GM21786 (cell line): ENCODE results near the gene PYGB.
"Not testable (repeated sequence)": the region's sequence is repeated elsewhere in the genome, so short reads cannot be mapped to it uniquely, and the experiment has no call there.

Source experiments
- ATAC-seq: cut with Tn5 transposase; IDR thresholded peaks from one replicate; pipeline ENCODE4 v1.9.1; 2021; ENCODE audit not compliant: unreplicated experiment

The PYGB gene

DNA sequence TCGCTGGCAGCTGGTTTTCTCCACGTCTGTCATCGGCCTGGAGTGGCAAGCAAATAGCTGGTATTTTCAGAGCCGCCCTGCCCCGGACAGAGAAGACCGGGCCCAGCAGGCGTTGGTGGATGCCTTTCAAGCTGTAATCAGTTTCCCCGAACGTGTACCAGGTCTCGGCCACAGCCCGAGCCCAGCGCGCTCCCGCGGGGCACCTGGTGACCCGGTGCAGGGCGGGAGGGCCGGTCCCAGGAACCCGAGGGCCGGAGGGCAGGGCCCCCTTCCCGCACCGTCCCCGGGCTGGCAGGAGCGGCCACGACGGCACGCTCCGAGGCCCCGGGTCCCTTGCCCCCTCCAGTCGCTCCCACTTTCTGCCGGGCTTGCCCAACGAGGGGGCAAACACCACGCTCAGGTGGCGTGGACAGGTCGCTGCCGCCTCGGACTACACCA is 348 bp upstream of the PYGB start:
- peak; percentile 34 for ATAC-seq

DNA sequence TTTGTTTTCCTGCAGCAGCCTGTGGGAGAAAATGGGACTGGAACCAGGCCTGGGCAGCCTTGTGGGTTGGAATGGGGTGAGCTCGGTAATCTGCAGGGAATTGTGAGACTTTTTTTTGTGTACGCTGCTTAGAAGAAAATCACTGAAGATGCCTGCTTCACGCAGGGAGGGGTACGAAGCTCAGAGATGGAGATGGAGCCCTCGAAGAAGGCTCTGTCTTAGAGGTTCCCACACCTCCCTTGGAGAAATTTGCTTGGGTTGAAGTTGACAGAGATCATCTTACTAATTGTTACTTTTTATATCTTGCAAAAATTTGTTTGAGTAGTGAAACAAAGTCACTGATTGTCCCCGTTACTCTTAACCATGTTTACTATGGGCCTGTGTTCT is 894 bp downstream of the PYGB start:
- no peak for ATAC-seq

DNA sequence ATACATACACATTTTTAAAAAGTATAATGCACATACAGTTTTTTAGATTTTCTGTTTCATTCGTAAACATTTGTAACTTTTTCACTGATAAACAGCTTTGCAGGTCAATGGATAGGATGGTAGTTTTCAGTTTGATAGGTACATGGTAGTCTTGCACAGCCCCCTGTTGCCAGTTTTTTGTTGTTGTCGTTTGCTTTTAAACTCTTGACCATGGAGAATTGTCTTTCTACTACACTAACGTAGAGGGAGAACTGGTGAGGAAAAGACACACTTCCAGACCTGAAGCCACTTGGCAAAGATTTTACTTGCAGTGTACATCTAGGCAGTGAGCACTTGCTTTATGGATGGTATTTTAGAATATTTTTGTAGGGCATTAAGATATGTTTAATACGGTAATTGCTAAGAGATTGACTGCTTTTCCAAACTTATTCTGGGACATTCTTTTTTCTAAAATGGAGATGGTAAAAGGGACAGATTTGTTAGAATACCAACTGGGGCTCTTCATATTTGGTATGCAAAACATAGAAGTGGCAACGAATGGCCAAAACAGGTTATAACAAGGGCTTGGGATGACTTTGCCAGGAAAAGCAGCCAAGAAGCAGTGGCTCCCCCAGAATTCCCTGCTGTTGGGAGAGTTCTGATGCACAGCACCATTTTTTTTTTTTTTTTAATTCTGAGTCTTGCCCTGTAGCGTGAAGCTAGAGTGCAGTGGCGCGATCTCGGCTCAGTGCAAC is 1.5 kb downstream of the PYGB start:
- ATAC-seq = no peak

DNA sequence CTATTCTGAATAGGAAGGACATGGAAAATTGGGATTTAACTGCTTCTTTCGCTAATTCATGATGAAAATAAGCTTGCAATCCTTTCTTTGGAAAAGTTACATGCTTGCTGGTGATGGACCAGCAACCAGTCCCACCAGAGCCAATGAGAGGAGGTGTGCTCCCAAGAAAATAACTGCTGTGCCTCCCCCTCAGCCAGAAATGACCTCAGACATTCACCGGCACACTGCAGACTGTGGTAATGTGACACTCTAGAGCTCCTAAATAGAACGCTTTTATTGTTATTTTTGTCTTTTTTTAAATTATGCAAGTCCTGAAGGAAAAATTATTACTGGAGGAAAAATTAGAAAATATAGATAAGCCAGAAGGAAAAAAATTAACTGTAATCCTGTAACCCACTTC is 2.6 kb downstream of the PYGB start:
- ATAC-seq = no peak

DNA sequence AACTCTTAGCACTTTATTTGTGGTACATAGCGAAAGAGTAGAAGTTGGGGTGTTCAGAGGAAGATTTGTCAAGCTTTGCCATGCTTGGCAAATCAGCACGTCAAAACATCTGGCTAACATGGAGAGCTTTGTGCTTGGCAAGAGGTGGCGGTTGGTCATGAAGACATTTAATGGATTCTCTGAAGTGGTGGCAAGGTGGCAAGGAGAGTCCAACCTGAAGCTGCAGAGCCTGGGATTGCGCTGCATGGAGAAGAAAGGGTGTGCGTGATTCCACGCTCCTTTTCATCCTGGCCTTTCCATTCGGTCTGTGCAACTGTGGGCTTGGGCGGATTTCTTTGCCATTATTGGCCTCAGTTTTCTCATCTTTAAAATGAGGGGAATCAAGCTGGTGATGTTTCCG is 3.1 kb downstream of the PYGB start:
- ATAC-seq = no peak

DNA sequence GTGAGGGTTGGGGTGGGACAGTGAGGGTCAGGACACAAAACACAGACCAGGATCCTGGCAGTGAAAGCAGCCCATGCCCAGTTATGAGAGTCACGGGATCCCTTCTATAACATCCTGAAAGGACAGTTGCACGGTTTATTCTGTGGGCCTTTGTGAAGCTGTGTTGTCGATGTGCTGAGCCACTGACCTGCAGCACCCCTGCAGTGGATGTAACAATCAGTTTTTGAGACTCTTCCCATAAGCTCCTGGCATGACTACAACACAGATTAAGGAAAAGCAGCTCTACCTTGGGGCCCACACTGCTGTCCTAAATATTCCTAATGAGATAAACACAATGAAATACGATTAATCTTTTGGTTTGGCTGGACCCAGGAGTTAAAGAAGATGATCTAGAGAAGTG is 3.7 kb downstream of the PYGB start:
- ATAC-seq = no peak

DNA sequence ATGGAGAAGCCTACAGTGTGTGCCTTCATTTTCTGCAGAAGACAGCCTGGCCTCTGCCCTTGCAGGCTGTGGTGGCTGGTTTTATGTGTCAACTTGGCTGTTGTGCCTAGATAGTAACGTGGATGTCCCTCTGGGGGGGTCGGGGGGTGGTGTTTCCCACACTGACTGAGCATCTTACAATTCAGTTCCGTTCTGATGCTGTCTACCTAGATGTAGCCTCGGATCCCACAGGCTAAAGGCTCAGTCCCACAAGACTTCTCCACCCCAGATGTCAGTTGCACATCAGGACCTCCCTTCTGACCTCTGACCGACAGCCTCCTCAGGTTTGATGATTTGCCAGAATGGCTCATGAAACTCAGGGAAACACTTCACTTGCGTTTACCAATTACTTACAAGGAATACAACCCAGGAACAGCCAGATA is 4.4 kb downstream of the PYGB start:
- ATAC-seq = no peak

DNA sequence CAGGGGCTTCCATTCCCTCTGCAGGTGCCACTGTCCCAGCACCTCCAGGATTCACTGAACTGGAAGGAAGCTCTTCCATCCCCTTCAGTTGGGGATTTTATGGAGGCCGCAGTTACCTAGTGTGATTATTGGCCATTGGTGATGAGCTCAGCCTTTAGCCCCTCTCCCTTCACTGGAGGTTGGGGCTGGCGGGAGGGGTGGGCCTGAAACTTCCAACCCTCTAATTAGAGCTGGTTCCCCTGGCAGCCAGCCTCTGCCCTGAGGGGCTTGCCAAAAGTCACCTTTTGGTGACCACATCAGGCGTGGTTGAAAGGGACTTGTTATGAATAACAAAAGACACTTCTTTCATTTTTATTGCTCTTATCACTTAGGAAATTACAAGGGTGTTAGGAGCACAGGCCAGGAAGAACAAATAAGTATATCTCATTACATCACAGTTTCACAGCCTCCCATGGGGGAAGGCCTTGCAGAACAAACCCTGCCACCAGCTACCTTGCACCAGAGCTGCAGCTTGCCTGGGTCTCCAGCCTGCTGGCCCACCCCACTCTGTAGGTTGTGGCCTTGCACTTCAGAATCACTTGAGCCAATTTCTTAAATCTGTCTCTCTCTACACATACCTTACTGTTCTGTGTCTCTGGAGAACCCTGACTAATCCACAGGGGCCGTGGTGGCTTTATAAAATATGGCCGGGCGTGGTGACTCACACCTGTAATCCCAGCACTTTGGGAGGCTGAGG is 5.0 kb downstream of the PYGB start:
- ATAC-seq = no peak

DNA sequence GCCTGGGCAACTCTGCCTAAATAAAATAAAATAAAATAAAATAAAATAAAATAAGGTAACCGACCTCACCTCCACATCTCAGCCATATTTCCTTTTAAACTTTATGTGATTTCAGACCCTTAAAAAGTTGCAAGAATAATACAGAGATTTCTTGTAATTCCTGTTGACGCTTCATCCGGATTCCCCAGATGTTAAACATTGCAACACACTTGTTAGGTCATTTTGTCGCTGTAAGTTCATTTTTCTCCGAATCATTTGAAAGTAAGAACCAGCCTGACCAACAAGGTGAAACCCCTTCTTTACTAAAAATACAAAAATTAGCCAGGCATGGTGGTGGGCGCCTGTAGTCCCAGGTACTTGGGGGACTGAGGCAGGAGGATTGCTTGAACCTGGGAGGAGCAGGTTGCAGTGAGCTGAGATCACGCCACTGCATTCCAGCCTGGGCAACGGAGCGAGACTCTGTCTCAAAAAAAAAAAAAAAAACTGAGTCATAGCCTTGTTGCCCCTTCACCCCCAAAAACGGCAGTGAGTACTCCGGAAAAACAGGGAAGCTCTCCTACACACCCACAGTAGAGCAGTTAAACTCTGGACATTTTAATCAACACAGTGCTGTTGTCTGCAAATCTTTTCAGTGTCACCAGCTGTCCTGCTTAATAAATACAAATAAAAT is 5.9 kb downstream of the PYGB start:
- no peak for ATAC-seq

DNA sequence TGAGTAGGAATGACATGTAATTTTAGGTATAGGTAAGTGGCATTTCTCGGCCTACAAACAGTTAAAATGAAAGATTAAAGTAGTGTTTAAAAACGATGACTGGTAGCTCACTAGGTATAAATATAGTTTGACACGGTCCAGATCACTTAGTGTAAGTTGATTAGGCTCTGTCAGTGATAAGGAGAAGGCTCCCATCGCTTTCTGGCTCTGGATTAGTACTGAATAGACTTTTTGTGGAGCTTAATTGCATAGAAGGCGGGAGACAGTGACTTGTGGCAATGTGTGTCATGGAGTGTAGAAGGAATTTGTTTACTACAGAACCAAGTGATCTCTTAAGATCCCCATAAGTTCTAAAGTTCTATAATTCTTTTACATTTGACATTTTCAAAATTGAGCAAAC is 6.7 kb downstream of the PYGB start:
- no peak for ATAC-seq

DNA sequence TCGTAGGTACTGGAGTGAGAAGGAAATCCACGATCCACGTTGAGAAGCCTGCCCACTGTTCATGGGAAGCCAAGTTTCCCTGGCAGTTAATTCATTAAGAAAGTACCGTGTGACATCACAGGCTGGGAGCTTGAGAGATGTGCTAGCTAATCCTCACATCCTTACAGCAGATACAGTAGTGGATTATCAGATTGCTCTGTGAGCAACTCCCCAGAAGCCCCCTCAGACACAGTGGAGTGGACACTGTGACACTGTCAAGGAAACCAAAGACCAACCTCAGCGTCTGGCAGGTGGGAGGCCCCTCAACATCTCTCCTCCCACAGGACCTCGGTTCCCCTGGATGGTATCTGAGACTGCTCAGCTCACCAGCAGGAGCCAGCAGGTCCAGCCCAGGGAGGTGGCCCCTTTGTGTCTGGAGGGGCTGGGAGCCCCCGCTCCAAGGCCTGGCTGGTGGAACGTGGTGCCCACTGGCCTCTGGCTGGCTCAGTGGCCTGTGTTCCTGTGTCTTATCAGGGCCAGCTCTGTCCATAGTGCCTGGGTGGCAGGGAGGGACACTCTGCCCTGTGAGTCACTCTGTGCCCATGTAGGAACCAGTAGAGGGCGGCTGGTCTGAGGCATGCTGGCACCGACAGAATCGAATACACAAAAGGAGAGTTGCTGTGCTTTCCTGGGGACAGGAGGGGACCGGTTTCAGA is 7.2 kb downstream of the PYGB start:
- ATAC-seq = no peak

DNA sequence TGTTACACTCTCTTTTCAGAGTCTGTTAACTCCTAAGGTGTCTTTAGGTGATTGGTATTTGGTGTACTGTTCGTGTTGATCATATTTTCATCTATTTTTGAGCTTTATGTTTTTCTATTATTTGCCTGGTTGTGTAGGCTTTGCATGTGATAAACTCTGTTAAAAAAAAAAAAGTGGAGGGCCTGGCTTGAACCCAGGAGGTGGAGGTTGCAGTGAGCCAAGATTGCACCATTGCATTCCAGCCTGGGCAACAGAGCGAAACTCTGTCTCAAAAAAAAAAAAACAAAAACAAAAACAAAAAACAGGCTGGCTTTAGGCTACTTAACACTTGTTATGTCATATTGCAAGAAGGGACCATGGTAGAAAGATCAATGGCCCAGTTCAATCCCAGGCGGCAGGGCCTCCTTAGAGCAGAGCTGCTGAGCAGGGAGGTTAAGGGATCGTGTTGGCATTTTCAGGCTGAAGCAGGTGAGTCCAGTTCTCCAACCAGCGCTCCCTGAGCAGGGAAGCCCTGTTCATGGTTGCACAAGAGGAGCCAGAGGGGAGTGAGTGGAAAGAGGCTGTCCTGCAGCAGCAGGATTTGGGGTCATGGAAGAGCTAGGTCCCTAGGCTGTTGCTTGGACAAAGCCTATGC is 8.5 kb downstream of the PYGB start:
- ATAC-seq = no peak

DNA sequence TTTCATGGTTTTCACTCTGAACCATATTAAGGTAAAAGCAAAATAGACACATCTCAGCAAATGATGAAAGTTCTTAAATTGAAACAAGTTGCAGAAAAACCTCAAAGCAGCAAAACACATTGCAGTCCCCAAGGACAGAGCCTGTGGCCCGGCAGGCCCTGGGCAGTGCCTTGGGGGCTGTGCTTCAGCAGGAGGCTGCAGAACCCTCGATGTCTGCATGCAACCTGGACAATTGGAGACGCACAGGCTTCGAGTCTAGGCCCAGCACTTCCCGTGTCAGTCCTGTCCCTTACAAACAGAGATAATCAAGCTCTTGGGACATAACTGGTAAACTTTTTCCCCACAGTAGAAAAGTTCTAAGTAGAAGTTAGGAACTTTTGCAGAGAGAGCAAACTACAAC is 9.2 kb downstream of the PYGB start:
- ATAC-seq = no peak

DNA sequence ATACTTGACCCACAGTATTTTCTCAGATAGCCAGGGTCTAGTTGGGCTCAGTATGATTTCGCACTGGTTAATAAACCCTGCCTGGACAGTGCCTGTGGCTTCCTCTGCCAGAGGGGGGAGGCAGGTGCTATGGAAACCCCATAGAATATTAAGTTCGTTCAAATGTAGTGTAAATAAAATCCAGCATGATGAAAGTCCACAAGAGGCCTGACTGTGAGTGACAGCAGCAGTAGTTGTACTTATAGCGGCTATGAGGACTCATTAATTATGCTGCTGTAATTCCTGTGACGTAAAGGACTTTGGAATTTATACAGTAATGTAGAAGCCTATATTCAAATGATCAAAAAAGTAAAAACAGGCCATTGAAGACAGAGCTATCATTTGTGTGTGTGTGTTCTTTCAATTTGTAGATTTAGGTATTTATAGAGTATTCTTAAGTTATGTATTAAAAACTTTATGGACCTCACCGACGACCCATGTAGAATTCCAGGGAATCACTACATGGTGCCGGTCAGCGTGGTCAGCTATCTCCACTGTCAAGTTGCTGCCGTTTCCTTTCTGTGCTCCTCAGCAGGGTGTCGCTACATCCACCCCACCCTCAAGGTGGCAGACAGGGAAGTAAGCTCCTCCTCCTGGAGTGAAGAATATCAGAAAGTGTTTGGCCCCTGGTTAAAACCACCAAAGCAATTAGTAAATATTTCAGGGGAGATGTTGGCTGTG is 10.0 kb downstream of the PYGB start:
- ATAC-seq = no peak

DNA sequence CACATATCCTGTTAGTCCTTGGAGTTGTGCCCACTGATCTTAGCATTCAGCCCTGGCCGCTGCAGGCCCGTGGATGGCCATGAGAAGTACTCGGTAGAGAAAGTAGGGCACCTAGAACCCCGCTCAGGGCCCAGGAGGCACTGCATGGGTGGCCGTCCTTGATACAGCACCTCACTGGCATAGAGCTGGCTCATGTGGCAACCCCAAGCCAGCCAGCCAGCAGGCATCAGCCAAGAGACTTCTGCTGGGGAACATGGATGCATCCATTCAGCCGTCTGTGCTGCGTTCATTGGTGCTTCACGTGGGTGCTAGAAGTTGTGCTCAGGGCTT is 10.6 kb downstream of the PYGB start:
- no peak for ATAC-seq

DNA sequence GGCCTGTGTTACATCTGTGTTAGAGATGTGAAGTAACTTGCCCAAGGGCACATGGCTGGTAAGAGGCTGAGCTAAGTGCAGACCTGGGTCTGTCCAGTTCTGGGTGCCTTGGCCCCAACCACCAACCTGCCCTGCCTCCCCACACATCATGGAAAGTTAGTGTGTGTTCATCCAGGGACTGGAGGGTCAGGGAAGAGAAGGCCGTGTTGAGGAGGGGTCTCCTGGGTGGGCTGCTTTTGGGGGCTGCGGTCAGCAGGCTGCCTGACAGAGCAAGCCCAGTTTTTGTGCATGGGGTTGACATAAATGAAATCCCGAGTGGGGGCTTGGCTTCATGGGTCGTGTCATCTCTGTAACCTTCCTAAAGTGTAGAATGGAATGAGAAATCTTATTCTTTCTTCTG is 10.9 kb downstream of the PYGB start:
- no peak for ATAC-seq

DNA sequence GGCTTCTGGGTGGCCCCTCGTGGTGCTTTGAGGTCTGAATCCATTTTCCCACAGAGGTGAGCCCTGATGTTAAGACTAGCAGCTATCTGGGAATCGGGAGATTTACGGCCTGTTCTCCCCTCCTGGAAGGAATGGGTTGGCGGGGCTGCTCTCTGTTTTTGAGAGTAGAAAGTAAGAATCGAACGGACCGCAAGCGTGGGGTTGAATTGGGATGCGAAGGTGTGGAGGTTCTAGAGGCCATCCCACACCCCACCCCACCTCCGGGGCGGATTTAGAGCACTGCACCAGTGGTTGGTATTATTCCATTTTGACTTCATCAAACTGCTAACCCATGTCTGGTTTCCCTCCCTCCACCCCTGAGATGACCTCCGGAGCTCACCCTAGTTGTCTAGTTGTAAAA is 11.5 kb downstream of the PYGB start:
- no peak for ATAC-seq

DNA sequence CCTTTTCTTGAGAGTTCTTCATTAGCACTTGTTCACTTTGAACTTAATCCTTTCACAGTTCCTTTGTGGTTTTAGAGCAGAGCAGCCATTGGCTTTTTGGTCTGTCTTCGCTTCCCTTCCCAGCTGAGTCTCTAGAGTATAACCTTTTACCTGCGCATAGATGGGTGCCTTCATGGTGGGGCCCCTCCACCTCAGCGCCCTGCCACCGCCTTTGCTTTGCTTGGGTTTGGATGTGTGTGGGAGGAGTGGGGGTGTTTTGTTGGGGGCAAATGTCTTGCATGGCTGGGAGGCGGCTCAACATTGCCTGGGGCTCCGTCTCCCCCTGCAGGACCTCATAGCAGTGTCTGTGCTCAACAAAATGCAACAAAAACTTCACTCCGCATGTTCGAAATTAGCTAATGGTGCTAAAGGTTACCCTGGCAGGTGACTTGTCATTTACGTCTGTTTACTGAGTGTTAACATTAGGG is 11.9 kb downstream of the PYGB start:
- ATAC-seq = no peak

DNA sequence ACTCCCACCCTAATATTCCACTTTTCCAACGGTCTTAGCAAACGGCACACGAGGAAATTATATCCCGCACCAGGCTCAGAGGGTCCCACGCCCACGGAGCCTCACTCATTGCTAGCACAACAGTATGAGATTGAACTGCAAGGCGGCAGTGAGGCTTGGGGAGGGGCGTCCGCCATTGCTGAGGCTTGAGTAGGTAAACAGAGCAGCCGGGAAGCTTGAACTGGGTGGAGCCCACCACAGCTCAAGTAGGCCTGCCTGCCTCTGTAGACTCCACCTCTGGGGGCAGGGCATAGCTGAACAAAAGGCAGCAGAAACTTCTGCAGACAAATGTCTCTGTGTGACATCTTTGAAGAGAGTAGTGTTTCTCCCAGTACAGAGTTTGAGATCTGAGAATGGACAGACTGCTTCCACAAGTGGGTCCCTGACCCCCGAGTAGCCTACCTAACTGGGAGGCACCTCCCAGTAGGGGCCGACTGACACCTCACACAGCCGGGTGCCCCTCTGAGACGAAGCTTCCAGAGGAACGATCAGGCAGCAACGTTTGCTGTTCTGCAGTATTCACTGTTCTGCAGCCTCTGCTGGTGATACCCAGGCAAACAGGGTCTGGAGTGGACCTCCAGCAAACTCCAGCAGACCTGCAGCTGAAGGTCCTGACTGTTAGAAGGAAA is 13.0 kb downstream of the PYGB start:
- not testable (repeated sequence) for ATAC-seq
